Glomerular visceral epithelial cell (primary cell): ENCODE measurements around the gene GALNTL6.

Source experiments
- DNase-seq: peaks from one replicate; pipeline ENCODE4 v3.0.0-alpha.2; 2016; ENCODE audit errors: extremely low spot score

Gene GALNTL6

GRCh38 chr4:173061160-173061559 is 1248.0 kb downstream of the GALNTL6 start:
- DNase-seq = no peak

- DNase-seq = no peak
These were observed 1260.8 kb downstream of the GALNTL6 start for GRCh38 chr4:173073939-173074500.

GRCh38 chr4:173074501-173074946 is 1261.3 kb downstream of the GALNTL6 start:
- DNase-seq = peak; percentile 94

GRCh38 chr4:173076903-173077634 is 1263.9 kb downstream of the GALNTL6 start:
- DNase-seq = peak; percentile 75

- no peak for DNase-seq
These were observed 1274.9 kb downstream of the GALNTL6 start for GRCh38 chr4:173088144-173088543.
